Measurements from ENCODE around the gene PAAF1.

DNA sequence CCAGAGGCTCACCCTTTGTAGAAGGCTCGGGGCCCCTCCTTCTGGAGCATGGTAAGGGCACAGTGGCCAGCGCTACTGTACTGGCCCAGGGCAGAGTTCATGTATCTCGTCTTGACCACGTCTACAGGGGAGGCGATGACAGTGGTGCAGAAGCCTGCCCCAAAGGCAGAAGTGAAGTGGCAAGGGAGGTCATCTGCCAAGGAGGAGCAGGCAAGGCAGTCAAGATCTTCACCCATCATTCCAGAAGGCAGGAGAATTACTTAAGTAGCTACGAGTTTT is 98.6 kb downstream of the PAAF1 start:
- TF ChIP-seq POLR2A (IDR thresholded peaks at IDR 0.05), result no peak
- TF ChIP-seq, protein P1, sequence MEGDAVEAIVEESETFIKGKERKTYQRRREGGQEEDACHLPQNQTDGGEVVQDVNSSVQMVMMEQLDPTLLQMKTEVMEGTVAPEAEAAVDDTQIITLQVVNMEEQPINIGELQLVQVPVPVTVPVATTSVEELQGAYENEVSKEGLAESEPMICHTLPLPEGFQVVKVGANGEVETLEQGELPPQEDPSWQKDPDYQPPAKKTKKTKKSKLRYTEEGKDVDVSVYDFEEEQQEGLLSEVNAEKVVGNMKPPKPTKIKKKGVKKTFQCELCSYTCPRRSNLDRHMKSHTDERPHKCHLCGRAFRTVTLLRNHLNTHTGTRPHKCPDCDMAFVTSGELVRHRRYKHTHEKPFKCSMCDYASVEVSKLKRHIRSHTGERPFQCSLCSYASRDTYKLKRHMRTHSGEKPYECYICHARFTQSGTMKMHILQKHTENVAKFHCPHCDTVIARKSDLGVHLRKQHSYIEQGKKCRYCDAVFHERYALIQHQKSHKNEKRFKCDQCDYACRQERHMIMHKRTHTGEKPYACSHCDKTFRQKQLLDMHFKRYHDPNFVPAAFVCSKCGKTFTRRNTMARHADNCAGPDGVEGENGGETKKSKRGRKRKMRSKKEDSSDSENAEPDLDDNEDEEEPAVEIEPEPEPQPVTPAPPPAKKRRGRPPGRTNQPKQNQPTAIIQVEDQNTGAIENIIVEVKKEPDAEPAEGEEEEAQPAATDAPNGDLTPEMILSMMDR (IDR thresholded peaks at IDR 0.05 in 4 of 5, conservative IDR thresholded peaks at IDR 0.05 in 1 of 5), result no peak
